Cardiac muscle cell (in vitro differentiated cells and primary cell): ENCODE data around the gene ADM. TPM values are rescaled to one million over a fixed set of nuclear protein-coding genes. Genes with fewer than 3 reads are reported as not detected.

ENCODE experiments used
- DNase-seq, 2 donors: peaks; one replicate each; pipeline versions ENCODE4 v3.0.0 to v3.0.0-alpha.2; 2010 to 2017; ENCODE audit warnings: low read depth in 1 of 2, low spot score in 1 of 2
- H3K27ac ChIP-seq: fragments of 200-600 bp; sonication (generic); 2 replicates; pipeline ENCODE4 v1.5.1; 2016
- H3K27me3 ChIP-seq: fragments of 200-600 bp; sonication (generic); 2 replicates; pipeline ENCODE4 v1.6.0; 2016; ENCODE audit warnings: control low read depth
- H3K36me3 ChIP-seq: fragments of 200-600 bp; sonication (generic); 2 replicates; pipeline ENCODE4 v1.5.1; 2016; ENCODE audit warnings: control low read depth
- H3K4me1 ChIP-seq: fragments of 200-600 bp; sonication (generic); 2 replicates; pipeline ENCODE4 v1.8.1; 2017; ENCODE audit warnings: low read depth, mild to moderate bottlenecking, mixed run types
- H3K4me3 ChIP-seq: fragments of 200-600 bp; sonication (generic); 2 replicates; pipeline ENCODE4 v1.5.1; 2016; ENCODE audit warnings: mild to moderate bottlenecking
- H3K9me3 ChIP-seq: fragments of 200-600 bp; sonication (generic); 2 replicates; pipeline ENCODE4 v1.5.1; 2017; ENCODE audit warnings: low read depth, mild to moderate bottlenecking, control low read depth
- CTCF ChIP-seq: IDR thresholded peaks from 2 replicates; pipeline ENCODE4 v1.5.1; 2012; ENCODE audit warnings: low read depth, mild to moderate bottlenecking, low read length
- polyA plus RNA-seq: library from polyadenylated mRNA; unstranded; fragments of >200 nt; fragmentation: Nextera tagmentation; extraction: Ambion mirVana; gene quantifications from 2 replicates; pipeline ENCODE4 v1.2.1, GENCODE V29; 2016
- total RNA-seq: library from RNA; depleted of rRNA; stranded (reverse); fragments of >200 nt; gene quantifications from 2 replicates; pipeline ENCODE4 v1.2.3, GENCODE V29; 2016

The ADM gene
- total and polyA plus RNA-seq, 2 experiments from 2014 or later, result 79.6 to 93.1 TPM

- no peak overlapping the region for H3K4me3 ChIP-seq
- no peak overlapping the region for H3K27ac ChIP-seq
- no peak for TF ChIP-seq CTCF
- no peak for DNase-seq
- peaks cover 4% of the 10 kb centered on the region for H3K4me1 ChIP-seq
- no peaks in the 10 kb centered on the region for H3K27me3 ChIP-seq
- H3K9me3 ChIP-seq, result no peaks in the 10 kb centered on the region
- no peaks in the 10 kb centered on the region for H3K36me3 ChIP-seq
Observed at GRCh38 chr11:10265936-10266335, 38.9 kb upstream of the ADM start.

GRCh38 chr11:10267821-10268220, 37.1 kb upstream of the ADM start:
- Histone ChIP-seq H3K27ac (no peak overlapping the region), H3K9me3 (no peaks in the 10 kb centered on the region), H3K36me3 (no peaks in the 10 kb centered on the region), H3K4me3 (no peak overlapping the region), H3K27me3 (no peaks in the 10 kb centered on the region), H3K4me1 (peaks cover 4% of the 10 kb centered on the region)
- no peak for TF ChIP-seq CTCF
- DNase-seq, result no peak

GRCh38 chr11:10268746-10269488, 36.0 kb upstream of the ADM start:
- H3K4me3 ChIP-seq, result no peak overlapping the region
- H3K4me1 ChIP-seq, result peaks cover 4% of the 10 kb centered on the region
- H3K27ac ChIP-seq, result no peak overlapping the region
- H3K9me3 ChIP-seq, result no peaks in the 10 kb centered on the region
- no peaks in the 10 kb centered on the region for H3K27me3 ChIP-seq
- H3K36me3 ChIP-seq, result no peaks in the 10 kb centered on the region
- DNase-seq, result no peak
- TF ChIP-seq CTCF, result no peak

- Histone ChIP-seq H3K27me3 (no peaks in the 10 kb centered on the region), H3K4me1 (peaks cover 8% of the 10 kb centered on the region), H3K9me3 (no peaks in the 10 kb centered on the region), H3K27ac (no peak overlapping the region), H3K4me3 (no peak overlapping the region), H3K36me3 (no peaks in the 10 kb centered on the region)
- no peak for TF ChIP-seq CTCF
- no peak for DNase-seq
Observed at GRCh38 chr11:10272132-10272531, 32.7 kb upstream of the ADM start.

- Histone ChIP-seq H3K9me3 (no peaks in the 10 kb centered on the region), H3K27me3 (no peaks in the 10 kb centered on the region), H3K27ac (peak overlapping the region; percentile 45), H3K4me1 (peaks cover 3% of the 10 kb centered on the region), H3K4me3 (no peak overlapping the region), H3K36me3 (no peaks in the 10 kb centered on the region)
- no peak for DNase-seq
- no peak for TF ChIP-seq CTCF
Observed at GRCh38 chr11:10273738-10274137, 31.1 kb upstream of the ADM start.
